ENCODE measurements around the gene DPYD.

The DPYD gene

DNA sequence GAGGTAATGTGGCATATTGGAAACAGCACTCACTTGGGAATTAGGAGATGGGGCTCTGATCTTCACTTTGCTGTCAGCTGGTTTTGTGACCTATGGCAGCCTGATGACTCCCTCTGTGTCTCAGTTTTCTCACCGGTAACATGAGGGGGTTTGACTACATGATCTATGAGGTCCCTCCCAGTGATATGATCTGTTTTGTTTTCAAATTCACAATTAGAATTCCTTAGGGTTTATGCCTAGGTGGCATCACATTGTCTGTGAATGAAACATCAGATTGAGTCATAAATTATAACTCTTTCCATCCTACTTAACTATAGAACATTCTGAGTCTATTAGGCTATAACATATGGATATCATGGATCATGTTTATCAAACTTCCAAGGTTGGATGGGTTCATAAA, 812.7 kb downstream of the DPYD start:
- Histone ChIP-seq H4K91ac (ENCODE audit: low read depth, low read length, poor library complexity) (no peak overlapping the region), H2AK5ac (ENCODE audit: low read depth, low read length) (no peak overlapping the region)
- no CpG with 5 or more reads among the region's 1 CpG for WGBS, 2 donors (ENCODE audit: extremely low coverage in 2 of 2, insufficient read length in 2 of 2, insufficient replicate concordance in 1 of 2)

DNA sequence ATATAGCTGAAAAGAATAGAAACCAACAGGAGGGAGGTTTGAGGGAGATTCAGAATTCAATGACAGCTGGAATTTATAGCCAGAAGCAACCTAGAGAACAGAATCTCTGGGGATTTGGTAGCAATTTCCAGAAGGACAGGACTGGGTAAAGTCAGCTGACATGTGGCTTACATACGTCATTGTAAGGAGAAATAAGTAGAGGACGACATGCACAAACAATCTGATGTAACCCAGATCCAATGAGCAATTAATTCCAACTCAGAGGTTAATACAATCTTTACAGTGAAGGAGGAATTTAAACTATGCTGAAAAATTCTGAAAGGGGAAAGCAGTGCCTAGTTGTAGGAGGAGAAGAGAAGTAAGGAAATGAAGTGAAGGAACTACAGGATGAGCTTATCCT, 815.3 kb downstream of the DPYD start:
- Histone ChIP-seq H3K36me3 (replicated peaks in 1 of 2; ENCODE audit: control insufficient read depth in 2 of 2, insufficient read depth in 2 of 2, low read length in 2 of 2) (no peaks in the 10 kb centered on the region), H2BK15ac (ENCODE audit: low read length) (no peak overlapping the region), H2AK5ac (ENCODE audit: low read depth, low read length) (no peak overlapping the region), H3K9ac (ENCODE audit: low read depth, low read length, poor library complexity) (no peak overlapping the region), H3K23ac (ENCODE audit: low read depth, low read length, poor library complexity) (no peak overlapping the region), H3K9me3 (replicated peaks in 1 of 2; ENCODE audit: control insufficient read depth in 2 of 2, insufficient read depth in 1 of 2, low read depth in 1 of 2, low read length in 2 of 2) (no peaks in the 10 kb centered on the region), H2AFZ (ENCODE audit: low read length) (no peak overlapping the region), H3K4ac (ENCODE audit: low read length) (no peak overlapping the region), H3K14ac (ENCODE audit: low read length) (no peak overlapping the region), H2BK12ac (ENCODE audit: low read length) (no peak overlapping the region), H3K18ac (ENCODE audit: low read length) (no peak overlapping the region), H2BK5ac (ENCODE audit: low read length) (no peak overlapping the region), H3K4me2 (ENCODE audit: insufficient read depth, low read length, poor library complexity, severe bottlenecking) (no peak overlapping the region), H4K8ac (ENCODE audit: low read depth, low read length) (no peak overlapping the region), H3K4me1 (ENCODE audit: control insufficient read depth in 2 of 2, insufficient read depth in 1 of 2, low read depth in 1 of 2, low read length in 2 of 2) (peaks cover 0 to 2% of the 10 kb centered on the region in 2 donors), H2BK120ac (ENCODE audit: low read depth, low read length) (no peak overlapping the region), H3K27me3 (ENCODE audit: control insufficient read depth in 3 of 3, insufficient read depth in 3 of 3, low read depth in 1 of 3, low read length in 3 of 3) (no peaks in the 10 kb centered on the region), H3K27ac (replicated peaks; ENCODE audit: low read length) (no peak overlapping the region), H3K4me3 (ENCODE audit: low read length in 2 of 2) (no peak overlapping the region), H4K91ac (ENCODE audit: low read depth, low read length, poor library complexity) (no peak overlapping the region), H3K79me1 (ENCODE audit: low read depth, low read length) (no peaks in the 10 kb centered on the region)
- no peak for DNase-seq (ENCODE audit: low spot score)
- WGBS, 2 donors (ENCODE audit: extremely low coverage in 2 of 2, insufficient read length in 2 of 2, insufficient replicate concordance in 1 of 2): no CpG with 5 or more reads among the region's 2 CpGs

More for the DNA sequence above, 812.7 kb downstream of the DPYD start:
- Histone ChIP-seq H2BK12ac (ENCODE audit: low read length) (no peak overlapping the region), H3K79me1 (ENCODE audit: low read depth, low read length) (no peaks in the 10 kb centered on the region), H2BK15ac (ENCODE audit: low read length) (no peak overlapping the region), H4K8ac (ENCODE audit: low read depth, low read length) (no peak overlapping the region), H3K9ac (ENCODE audit: low read depth, low read length, poor library complexity) (no peak overlapping the region), H3K14ac (ENCODE audit: low read length) (no peak overlapping the region), H3K27ac (replicated peaks; ENCODE audit: low read length) (no peak overlapping the region), H3K18ac (ENCODE audit: low read length) (no peak overlapping the region), H3K27me3 (ENCODE audit: control insufficient read depth in 3 of 3, insufficient read depth in 3 of 3, low read depth in 1 of 3, low read length in 3 of 3) (no peaks in the 10 kb centered on the region), H3K4me3 (ENCODE audit: low read length in 2 of 2) (no peak overlapping the region), H3K9me3 (replicated peaks in 1 of 2; ENCODE audit: control insufficient read depth in 2 of 2, insufficient read depth in 1 of 2, low read depth in 1 of 2, low read length in 2 of 2) (no peaks in the 10 kb centered on the region), H2AFZ (ENCODE audit: low read length) (no peak overlapping the region), H2BK5ac (ENCODE audit: low read length) (no peak overlapping the region), H2BK120ac (ENCODE audit: low read depth, low read length) (no peak overlapping the region), H3K4me2 (ENCODE audit: insufficient read depth, low read length, poor library complexity, severe bottlenecking) (no peak overlapping the region), H3K23ac (ENCODE audit: low read depth, low read length, poor library complexity) (no peak overlapping the region), H3K36me3 (replicated peaks in 1 of 2; ENCODE audit: control insufficient read depth in 2 of 2, insufficient read depth in 2 of 2, low read length in 2 of 2) (no peaks in the 10 kb centered on the region), H3K4ac (ENCODE audit: low read length) (no peak overlapping the region), H3K4me1 (ENCODE audit: control insufficient read depth in 2 of 2, insufficient read depth in 1 of 2, low read depth in 1 of 2, low read length in 2 of 2) (peaks cover 0 to 4% of the 10 kb centered on the region in 2 donors)
- no peak for DNase-seq (ENCODE audit: low spot score)

DNA sequence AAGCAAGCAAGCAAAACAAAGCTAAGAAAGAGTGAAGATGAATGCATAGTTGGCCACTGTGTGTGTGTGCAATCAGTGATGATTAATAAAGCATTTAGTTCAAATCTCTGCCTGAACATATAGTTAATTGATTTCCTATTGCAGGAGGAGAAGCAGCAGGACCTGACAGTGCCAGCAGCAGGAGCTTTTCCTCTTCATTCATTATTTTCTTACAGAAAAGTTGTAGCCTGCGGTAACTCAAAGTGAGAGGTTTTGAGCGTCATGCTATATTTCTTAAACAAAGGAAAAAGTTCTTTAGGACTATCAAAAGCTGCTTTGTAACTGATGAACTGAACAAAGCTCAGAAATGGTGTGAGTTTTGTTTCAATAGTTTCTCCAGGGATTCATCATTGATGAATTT, 819.3 kb downstream of the DPYD start:
- no peaks in the 10 kb centered on the region for H3K36me3 ChIP-seq (replicated peaks in 1 of 2; ENCODE audit: control insufficient read depth in 2 of 2, insufficient read depth in 2 of 2, low read length in 2 of 2)
- no peak overlapping the region for H3K4me3 ChIP-seq (ENCODE audit: low read length in 2 of 2)
- H3K18ac ChIP-seq (ENCODE audit: low read length): no peak overlapping the region
- H3K4me2 ChIP-seq (ENCODE audit: insufficient read depth, low read length, poor library complexity, severe bottlenecking): no peak overlapping the region
- H2BK15ac ChIP-seq (ENCODE audit: low read length): no peak overlapping the region
- no peak overlapping the region for H2BK12ac ChIP-seq (ENCODE audit: low read length)
- H2BK5ac ChIP-seq (ENCODE audit: low read length): no peak overlapping the region
- no peak for DNase-seq (ENCODE audit: low spot score)
- H3K27ac ChIP-seq (replicated peaks; ENCODE audit: low read length): no peak overlapping the region
- H3K23ac ChIP-seq (ENCODE audit: low read depth, low read length, poor library complexity): no peak overlapping the region
- no peak overlapping the region for H4K8ac ChIP-seq (ENCODE audit: low read depth, low read length)
- H3K14ac ChIP-seq (ENCODE audit: low read length): no peak overlapping the region
- no peak overlapping the region for H2AK5ac ChIP-seq (ENCODE audit: low read depth, low read length)
- no peak overlapping the region for H3K9ac ChIP-seq (ENCODE audit: low read depth, low read length, poor library complexity)
- no peaks in the 10 kb centered on the region for H3K9me3 ChIP-seq (replicated peaks in 1 of 2; ENCODE audit: control insufficient read depth in 2 of 2, insufficient read depth in 1 of 2, low read depth in 1 of 2, low read length in 2 of 2)
- peaks cover 0 to 2% of the 10 kb centered on the region in 2 donors for H3K4me1 ChIP-seq (ENCODE audit: control insufficient read depth in 2 of 2, insufficient read depth in 1 of 2, low read depth in 1 of 2, low read length in 2 of 2)
- H3K27me3 ChIP-seq (ENCODE audit: control insufficient read depth in 3 of 3, insufficient read depth in 3 of 3, low read depth in 1 of 3, low read length in 3 of 3): no peaks in the 10 kb centered on the region
- H3K4ac ChIP-seq (ENCODE audit: low read length): no peak overlapping the region
- no peak overlapping the region for H4K91ac ChIP-seq (ENCODE audit: low read depth, low read length, poor library complexity)
- H2AFZ ChIP-seq (ENCODE audit: low read length): peak overlapping the region; percentile 1
- WGBS, 2 donors (ENCODE audit: extremely low coverage in 2 of 2, insufficient read length in 2 of 2, insufficient replicate concordance in 1 of 2): no CpG with 5 or more reads among the region's 2 CpGs
- no peaks in the 10 kb centered on the region for H3K79me1 ChIP-seq (ENCODE audit: low read depth, low read length)
- no peak overlapping the region for H2BK120ac ChIP-seq (ENCODE audit: low read depth, low read length)

DNA sequence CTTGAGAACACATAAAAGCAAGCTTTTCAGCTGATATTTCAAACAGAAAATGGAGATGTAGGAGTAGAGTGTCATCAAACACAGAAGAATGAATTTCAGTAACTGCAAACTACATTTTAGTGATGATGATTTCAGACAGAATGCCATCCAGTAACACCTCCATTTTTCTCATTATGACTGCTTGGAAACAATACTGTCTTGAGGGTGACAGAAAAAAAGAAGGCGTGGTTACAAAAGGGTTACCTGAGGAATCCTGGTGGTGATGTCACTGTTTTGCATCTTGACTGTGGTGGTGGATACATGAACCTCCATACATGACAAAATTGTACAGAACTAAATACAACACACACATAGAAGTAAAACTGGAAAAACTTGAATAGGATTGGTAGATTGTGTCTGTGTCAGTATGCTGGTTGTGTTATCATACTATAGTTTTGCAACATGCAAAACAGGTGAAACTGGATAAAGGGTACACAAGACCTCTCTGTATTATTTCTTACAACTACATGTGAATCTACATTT, 823.4 kb downstream of the DPYD start:
- Histone ChIP-seq H4K8ac (ENCODE audit: low read depth, low read length) (no peak overlapping the region), H3K4me2 (ENCODE audit: insufficient read depth, low read length, poor library complexity, severe bottlenecking) (no peak overlapping the region), H2BK5ac (ENCODE audit: low read length) (no peak overlapping the region), H3K27me3 (ENCODE audit: control insufficient read depth in 3 of 3, insufficient read depth in 3 of 3, low read depth in 1 of 3, low read length in 3 of 3) (no peaks in the 10 kb centered on the region), H3K4me1 (ENCODE audit: control insufficient read depth in 2 of 2, insufficient read depth in 1 of 2, low read depth in 1 of 2, low read length in 2 of 2) (peaks cover 2 to 4% of the 10 kb centered on the region in 2 donors), H2BK12ac (ENCODE audit: low read length) (no peak overlapping the region), H3K18ac (ENCODE audit: low read length) (no peak overlapping the region), H2BK120ac (ENCODE audit: low read depth, low read length) (no peak overlapping the region), H2AK5ac (ENCODE audit: low read depth, low read length) (no peak overlapping the region), H4K91ac (ENCODE audit: low read depth, low read length, poor library complexity) (no peak overlapping the region), H3K23ac (ENCODE audit: low read depth, low read length, poor library complexity) (no peak overlapping the region), H3K14ac (ENCODE audit: low read length) (no peak overlapping the region), H2BK15ac (ENCODE audit: low read length) (no peak overlapping the region), H3K9me3 (replicated peaks in 1 of 2; ENCODE audit: control insufficient read depth in 2 of 2, insufficient read depth in 1 of 2, low read depth in 1 of 2, low read length in 2 of 2) (no peaks in the 10 kb centered on the region), H2AFZ (ENCODE audit: low read length) (no peak overlapping the region), H3K27ac (replicated peaks; ENCODE audit: low read length) (no peak overlapping the region), H3K9ac (ENCODE audit: low read depth, low read length, poor library complexity) (no peak overlapping the region), H3K36me3 (replicated peaks in 1 of 2; ENCODE audit: control insufficient read depth in 2 of 2, insufficient read depth in 2 of 2, low read length in 2 of 2) (no peaks in the 10 kb centered on the region), H3K4me3 (ENCODE audit: low read length in 2 of 2) (no peak overlapping the region), H3K4ac (ENCODE audit: low read length) (no peak overlapping the region), H3K79me1 (ENCODE audit: low read depth, low read length) (no peaks in the 10 kb centered on the region)
- DNase-seq (ENCODE audit: low spot score): no peak
- WGBS, 2 donors (ENCODE audit: extremely low coverage in 2 of 2, insufficient read length in 2 of 2, insufficient replicate concordance in 1 of 2): no CpG with 5 or more reads among the region's 1 CpG

Measured in neuronal stem cell (in vitro differentiated cells).